HG02623 (cell line): ENCODE data around the gene SENP2.
"Not testable (repeated sequence)": the region's sequence is repeated elsewhere in the genome, so short reads cannot be mapped to it uniquely, and the experiment has no call there.

Source experiments
- ATAC-seq: cut with Tn5 transposase; IDR thresholded peaks from one replicate; pipeline ENCODE4 v1.9.1; 2021; ENCODE audit warnings: moderate library complexity; ENCODE audit not compliant: unreplicated experiment

Gene SENP2

DNA sequence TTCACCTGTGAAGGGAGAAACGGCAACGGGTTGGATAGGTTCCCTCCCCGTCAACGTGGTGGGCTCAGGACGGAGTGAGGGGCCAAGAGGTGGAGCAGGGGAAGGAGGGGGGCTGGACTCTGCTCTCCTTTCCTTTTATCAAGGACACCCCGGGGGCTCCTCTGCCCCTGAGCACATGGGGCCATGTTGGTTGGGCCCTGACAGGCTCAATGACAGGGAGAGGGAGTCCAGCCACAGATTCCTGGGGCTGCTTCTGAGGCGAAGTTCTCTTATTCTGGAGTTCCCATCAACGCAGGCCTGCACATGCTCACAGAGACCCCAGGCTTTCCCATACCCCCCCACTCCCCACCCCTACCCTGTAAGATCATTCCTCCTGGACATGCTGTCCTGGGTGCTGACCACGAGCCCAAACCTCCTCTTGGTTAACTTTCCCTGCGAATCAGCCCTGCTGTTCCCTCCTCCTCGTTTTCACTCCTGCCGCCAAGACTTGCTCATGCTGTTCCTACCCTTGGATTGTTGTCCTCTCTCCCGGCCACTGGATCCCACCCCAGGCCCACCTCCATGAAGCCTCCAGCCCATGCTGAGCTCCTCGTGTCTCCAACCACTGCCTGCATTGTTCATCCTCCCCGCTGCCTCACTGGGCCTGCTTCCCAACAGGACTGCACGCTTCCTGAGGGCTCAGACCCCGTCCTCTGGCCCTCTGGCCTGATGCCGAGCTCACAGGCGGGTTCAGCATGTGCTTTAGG, 61.2 kb downstream of the SENP2 start:
- no peak for ATAC-seq

DNA sequence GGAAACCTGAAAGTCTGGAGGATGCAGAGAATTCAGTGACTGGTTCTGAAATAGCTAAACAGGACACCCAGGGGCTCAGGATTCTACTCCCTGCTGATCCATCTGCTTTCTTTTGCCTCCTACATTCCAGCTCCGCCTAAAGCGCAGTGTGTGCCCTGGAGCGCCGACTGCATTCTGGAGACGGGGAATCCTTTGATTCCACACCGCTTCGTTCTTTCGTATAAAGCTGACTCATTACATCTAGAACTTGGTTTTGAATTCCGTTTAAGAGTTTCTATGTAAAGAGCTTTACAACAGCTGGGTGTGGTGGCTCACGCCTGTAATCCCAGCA, 61.8 kb downstream of the SENP2 start:
- no peak for ATAC-seq

- ATAC-seq = no peak
These were observed 62.3 kb downstream of the SENP2 start for GRCh38 chr3:185648396-185648795.

GRCh38 chr3:185649414-185649813, 63.3 kb downstream of the SENP2 start:
- ATAC-seq = no peak

- no peak for ATAC-seq
These were observed 65.9 kb downstream of the SENP2 start for GRCh38 chr3:185651971-185652370.

- ATAC-seq = no peak
These were observed 68.1 kb downstream of the SENP2 start for GRCh38 chr3:185653949-185654757.

GRCh38 chr3:185654758-185655145, 68.7 kb downstream of the SENP2 start:
- no peak for ATAC-seq

DNA sequence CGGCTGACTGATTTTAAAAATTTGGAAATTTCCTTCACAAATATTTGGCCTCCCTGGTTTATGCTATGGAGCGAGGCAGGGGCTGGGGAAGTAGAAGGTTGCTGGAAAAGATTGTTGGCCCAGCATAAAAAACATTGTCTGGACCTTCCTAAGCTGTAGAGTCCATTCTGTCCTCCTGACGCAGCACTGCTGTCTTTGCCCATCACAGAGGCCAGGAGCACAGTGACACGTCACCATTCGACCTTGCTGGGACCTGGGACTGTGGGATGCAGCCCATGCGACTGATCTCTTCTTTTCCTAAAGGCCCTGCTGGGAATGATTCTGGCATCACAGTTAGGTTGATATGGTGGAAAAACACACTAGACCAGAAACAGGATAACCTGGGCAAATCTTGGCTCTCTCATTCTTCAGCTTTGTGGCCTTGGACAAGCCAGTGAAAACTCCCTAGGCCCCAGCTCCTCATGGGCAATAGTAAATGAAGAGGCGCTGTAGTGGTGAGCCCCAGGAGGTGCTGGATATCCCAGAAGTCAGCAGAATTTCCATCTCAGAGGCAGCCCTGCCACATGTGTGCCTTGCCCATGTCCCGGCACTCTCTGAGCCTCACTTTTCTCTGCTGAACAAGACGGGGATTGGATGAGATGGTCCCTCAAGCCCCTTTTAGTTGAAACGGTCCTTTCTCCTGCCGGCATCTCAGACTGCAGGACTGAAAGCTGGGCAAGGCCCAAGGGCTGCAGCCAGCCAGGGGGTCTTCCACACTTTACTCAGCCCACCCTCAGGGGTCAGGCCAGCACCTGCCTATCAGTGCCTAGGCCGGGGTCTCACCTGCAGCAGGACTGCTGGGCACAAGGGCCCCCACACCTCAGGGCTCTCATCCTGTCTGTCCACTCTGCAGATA, 69.6 kb downstream of the SENP2 start:
- no peak for ATAC-seq

DNA sequence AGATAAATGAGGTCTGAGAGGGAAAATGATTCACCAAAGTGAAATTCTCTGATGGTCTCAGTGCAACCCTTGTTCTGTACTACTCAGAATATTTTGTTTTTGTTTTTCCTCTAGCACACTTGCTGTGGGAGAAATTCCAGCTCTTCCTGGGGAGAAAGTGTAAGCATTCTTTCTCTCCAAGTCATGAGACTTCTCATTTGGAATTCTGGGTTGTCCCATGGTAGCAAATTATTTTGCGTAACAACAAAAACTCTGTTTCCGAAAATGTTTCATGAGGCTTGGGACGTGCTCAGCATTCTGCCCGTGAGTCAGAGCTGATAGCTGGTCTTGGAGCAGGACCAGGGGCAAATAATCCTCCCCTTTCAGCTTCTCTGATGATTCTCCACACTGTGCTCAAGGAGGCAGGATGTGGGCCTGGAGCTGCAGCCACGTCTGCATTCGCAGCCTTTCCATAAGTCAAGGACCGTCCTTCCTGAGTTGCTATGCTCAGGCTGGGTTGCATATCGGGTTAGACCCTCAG, 70.3 kb downstream of the SENP2 start:
- no peak for ATAC-seq

GRCh38 chr3:185657211-185657610, 71.1 kb downstream of the SENP2 start:
- ATAC-seq = no peak

DNA sequence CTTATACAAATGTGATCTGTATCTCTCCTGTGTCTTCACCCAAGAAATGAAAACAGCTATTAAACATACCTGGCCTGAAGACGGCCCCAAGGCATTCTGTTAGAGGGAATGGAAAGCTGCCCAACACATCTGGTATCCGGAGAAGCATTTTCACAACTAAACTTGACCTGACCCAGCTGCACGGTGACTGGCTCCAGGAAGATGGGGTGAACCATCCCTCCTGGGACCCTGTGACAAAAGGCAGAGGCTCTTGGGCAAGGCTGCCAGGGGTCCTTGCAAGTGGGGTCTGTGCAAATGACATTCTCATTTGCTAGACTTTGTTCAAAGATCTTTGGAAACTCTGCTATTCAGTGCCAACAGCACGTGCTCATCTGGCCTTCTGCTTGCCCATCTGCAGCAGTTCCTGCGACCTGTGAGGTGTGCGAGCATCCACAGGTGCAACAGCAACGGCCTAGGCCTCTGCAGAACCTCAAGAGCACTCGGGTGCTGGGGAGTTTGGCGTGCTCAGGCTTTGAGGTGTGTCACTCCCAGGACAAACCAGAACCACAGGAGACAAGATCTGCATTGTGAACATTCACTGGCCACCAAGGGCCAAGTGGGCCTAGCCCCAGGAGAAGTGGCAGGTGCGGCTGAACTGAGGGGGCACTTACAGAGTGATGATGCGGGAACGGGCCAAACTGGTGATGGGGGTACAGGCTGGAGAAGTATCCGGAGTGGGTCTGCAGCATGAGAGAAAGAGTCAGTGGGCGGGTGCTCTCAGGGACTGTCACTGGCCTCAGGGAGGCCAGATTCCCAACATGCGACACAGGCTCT, 71.8 kb downstream of the SENP2 start:
- ATAC-seq = no peak

DNA sequence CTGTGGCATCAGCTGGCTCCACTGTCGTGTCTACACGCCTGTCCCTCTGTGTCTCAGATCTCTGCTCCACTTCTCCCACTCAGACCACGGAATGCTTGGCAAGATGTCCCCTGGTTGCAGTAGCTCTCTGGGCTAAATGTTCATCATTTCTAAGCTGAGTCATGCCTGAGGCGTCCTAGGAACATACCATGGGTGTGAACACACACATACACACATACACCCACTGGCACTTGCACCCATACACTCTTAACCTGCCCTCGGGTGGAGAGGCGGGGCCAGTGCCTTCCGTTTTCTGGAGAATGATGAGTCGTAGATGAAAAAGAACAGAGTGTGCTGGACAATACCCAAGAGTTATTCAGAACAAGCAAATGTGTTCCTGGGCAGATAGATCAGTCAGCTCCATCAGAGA, 72.4 kb downstream of the SENP2 start:
- no peak for ATAC-seq

GRCh38 chr3:185658943-185659342, 72.8 kb downstream of the SENP2 start:
- no peak for ATAC-seq

- ATAC-seq = no peak
These were observed 74.1 kb downstream of the SENP2 start for GRCh38 chr3:185659942-185660921.

DNA sequence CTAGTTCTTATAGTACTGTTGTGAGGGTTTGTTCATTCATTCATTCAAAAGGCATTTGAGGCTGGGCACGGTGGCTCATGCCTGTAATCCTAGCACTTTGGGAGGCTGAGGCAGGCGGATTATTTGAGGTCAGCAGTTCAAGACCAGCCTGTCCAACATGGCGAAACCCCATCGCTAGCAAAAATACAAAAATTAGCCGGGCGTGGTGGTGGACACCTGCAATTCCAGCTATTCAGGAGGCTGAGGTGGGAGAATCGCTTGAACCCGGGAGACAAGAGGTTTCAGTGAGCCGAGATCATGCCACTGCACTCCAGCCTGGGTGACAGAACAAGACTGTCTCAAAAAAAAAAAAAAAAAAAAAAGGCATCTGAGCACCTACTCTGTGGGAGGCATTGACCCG, 75.2 kb downstream of the SENP2 start:
- not testable (repeated sequence) for ATAC-seq

- ATAC-seq = no peak
These were observed 75.7 kb downstream of the SENP2 start for GRCh38 chr3:185661772-185662171.

GRCh38 chr3:185663929-185664328, 77.8 kb downstream of the SENP2 start:
- no peak for ATAC-seq

- ATAC-seq = no peak
These were observed 81.5 kb downstream of the SENP2 start for GRCh38 chr3:185667574-185667973.

- ATAC-seq = no peak
These were observed 91.2 kb downstream of the SENP2 start for GRCh38 chr3:185677146-185677829.
